Muscle layer of colon (tissue), 2 donors: ENCODE measurements around the gene LIMA1.
"Not testable (repeated sequence)": the region's sequence is repeated elsewhere in the genome, so short reads cannot be mapped to it uniquely, and the experiment has no call there.

Experiments
- H3K27ac ChIP-seq: one replicate; pipeline ENCODE4 v1.7.0; 2013; ENCODE audit warnings: low read depth, mild to moderate bottlenecking, low read length, moderate library complexity
- H3K27me3 ChIP-seq, 2 donors: one replicate each; pipeline ENCODE4 v1.7.0; 2013; ENCODE audit warnings: low read length in 2 of 2, mild to moderate bottlenecking in 2 of 2; ENCODE audit not compliant: insufficient read depth in 2 of 2, control insufficient read depth in 1 of 2
- H3K36me3 ChIP-seq: one replicate; pipeline ENCODE4 v1.7.0; 2013; ENCODE audit warnings: mild to moderate bottlenecking, low read length; ENCODE audit not compliant: insufficient read depth
- H3K4me1 ChIP-seq: one replicate; pipeline ENCODE4 v1.7.0; 2013; ENCODE audit warnings: mild to moderate bottlenecking, low read length; ENCODE audit not compliant: insufficient read depth
- H3K4me3 ChIP-seq, 2 donors: one replicate each; pipeline ENCODE4 v1.7.0; 2013; ENCODE audit warnings: low read length in 2 of 2, low read depth in 1 of 2, mild to moderate bottlenecking in 1 of 2, moderate library complexity in 1 of 2
- H3K9ac ChIP-seq: one replicate; pipeline ENCODE4 v1.7.0; 2013; ENCODE audit warnings: low read length
- H3K9me3 ChIP-seq: one replicate; pipeline ENCODE4 v1.7.0; 2013; ENCODE audit warnings: mild to moderate bottlenecking, low read length
- donor health status: abdominal sarcoma.
- donor health status: Adenocarcinoma of cecum.

Gene LIMA1

DNA sequence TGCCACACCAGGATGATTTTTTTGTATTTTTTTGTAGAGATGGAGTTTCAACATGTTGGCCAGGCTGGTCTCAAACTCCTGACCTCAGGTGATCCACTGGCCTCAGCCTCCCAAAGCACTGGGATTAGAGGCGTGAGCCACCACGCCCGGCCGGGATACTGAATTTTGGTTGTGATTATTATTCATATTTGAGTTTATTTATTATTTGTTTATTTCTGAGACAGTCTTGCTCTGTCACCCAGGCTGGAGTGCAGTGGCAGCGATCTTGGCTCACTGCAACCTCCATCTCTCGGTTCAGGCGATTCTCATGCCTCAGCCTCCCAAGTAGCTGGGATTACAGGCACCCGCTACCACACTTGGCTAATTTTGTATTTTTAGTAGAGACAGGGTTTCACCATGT, 30.7 kb upstream of the LIMA1 start:
- not testable (repeated sequence) for H3K27me3 ChIP-seq, H3K4me3 ChIP-seq, H3K27ac ChIP-seq, H3K36me3 ChIP-seq, H3K4me1 ChIP-seq, H3K9ac ChIP-seq, H3K9me3 ChIP-seq

DNA sequence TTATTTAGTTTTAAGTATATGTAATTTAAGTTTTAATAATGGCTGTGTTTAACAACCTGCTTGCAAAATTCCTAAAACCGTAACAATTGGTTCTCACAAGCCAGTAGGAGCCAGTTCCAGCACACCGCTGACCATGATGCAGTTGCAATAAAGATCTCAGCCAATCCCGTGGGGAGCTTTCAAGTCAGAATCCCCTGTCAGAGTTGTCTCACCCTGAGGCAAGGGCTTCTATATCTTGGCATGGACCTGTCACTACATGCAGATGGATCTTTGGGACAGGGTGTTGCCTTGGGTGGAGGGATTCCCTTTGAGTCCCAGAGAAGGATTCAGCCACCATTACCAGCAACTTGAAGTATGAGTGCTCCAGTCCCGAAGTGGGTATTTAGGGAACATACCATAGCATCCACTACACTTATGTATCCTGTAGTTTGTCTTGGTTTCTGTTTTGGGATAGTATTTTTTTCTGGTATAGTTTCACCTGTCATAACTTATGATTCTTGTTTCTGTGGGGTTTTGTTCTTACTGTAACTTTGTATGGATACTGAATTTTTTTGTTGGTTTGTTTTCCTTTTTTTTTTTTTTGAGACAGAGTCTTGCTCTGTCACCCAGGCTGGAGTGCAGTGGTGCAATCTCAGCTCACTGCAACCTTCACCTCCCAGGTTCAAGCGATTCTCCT, 30.1 kb upstream of the LIMA1 start:
- no peak overlapping the region for H3K9ac ChIP-seq
- no peak overlapping the region for H3K27ac ChIP-seq
- H3K36me3 ChIP-seq = no peaks in the 10 kb centered on the region
- no peaks in the 10 kb centered on the region for H3K9me3 ChIP-seq
- H3K27me3 ChIP-seq = no peaks in the 10 kb centered on the region
- no peak overlapping the region for H3K4me3 ChIP-seq
- no peaks in the 10 kb centered on the region for H3K4me1 ChIP-seq

DNA sequence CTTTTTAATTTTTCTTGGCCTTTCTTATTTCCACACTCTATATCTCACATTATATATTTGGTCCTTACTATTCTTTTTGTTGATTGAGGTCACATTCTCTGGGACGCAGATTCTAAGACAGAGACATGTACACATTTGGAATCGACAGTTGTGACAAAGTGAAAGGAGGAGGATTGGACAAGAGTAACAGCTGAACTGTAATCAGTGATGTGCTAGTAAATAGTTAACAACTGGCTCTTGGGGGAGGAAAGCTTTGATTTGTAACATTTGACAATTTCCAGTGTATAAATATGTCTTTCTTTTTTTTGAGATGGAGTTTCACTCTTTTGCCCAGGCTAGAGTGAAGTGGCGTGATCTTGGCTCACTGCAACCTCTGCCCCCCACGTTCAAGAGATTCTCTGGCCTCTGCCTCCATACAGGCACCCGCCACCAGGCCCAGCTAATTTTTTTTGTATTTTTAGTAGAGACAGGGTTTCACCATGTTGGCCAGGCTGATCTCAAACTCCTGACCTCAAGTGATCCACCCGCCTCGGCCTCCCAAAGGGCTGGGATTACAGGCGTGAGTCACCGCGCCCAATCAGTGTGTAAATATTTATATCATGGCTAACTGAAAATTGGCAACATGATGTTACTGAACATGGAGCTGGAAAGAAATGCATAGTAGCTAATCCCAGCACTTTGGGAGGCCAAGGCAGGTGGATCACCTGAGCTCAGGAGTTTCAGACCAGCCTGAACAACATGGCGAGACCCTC, 28.7 kb upstream of the LIMA1 start:
- H3K4me3 ChIP-seq, H3K27ac ChIP-seq, H3K9ac ChIP-seq, H3K27me3 ChIP-seq, H3K36me3 ChIP-seq, H3K9me3 ChIP-seq, H3K4me1 ChIP-seq: not testable (repeated sequence)

DNA sequence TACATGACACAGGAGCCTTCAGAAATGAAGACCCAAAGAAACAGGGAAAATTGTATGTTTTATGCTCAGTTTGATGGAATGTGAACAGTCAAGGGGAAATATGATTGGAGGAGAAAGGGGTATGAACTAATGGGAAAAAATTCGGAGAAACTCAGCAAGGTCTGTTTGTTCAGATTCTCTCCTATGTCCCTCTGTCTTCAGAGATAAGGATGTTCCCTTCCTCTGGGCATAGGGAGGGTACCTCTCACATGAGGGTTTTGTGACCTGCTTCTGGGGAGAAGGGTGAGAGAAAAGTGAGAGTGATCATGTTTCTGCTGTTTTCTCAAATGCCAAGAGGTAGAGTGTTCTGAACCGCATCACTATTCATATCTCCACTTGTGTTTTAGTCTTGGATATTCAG, 26.6 kb upstream of the LIMA1 start:
- no peak overlapping the region for H3K9ac ChIP-seq
- no peaks in the 10 kb centered on the region for H3K9me3 ChIP-seq
- H3K27ac ChIP-seq = no peak overlapping the region
- no peaks in the 10 kb centered on the region for H3K4me1 ChIP-seq
- H3K27me3 ChIP-seq = no peaks in the 10 kb centered on the region
- no peaks in the 10 kb centered on the region for H3K36me3 ChIP-seq
- no peak overlapping the region for H3K4me3 ChIP-seq

DNA sequence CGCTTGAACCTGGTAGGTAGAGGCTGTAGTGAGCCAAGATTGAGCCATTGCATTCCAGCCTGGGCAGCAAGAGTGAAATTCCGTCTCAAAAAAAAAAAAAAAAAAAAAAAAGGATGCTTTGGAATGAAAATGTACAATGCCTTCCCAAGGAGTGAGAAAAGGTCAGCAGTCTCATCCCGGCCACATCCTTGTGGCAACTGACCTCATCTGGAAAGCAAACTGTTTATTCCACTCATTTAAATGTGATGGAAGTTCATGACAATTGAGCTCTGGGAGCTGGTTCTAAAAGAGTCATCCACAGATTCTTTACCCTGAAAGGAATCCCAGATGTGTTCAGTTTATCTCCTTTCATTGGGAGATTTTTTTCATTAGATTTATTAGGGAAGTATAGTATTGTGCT, 19.4 kb upstream of the LIMA1 start:
- Histone ChIP-seq H3K4me1 (no peaks in the 10 kb centered on the region), H3K36me3 (no peaks in the 10 kb centered on the region), H3K9ac (no peak overlapping the region), H3K27me3 (no peaks in the 10 kb centered on the region), H3K4me3 (no peak overlapping the region), H3K27ac (no peak overlapping the region), H3K9me3 (no peaks in the 10 kb centered on the region)

DNA sequence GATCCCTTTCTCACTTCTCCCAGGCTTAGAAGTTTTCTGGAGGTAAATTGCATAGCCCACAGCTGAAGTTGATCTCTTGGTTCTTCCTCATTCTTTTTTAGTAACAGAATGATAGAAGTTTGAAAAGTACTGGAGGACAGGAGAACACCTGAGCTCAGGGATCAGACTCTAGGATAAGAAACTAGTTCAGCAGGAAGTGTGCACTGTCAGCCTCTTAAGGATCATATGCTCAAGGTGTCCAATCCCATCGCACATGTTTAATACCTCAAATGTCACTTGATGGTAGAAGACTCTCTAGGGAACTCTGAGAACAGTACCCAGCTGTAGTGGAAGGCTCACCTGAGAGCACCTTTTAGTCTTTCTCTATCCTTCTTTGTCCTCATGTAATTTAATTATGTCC, 14.7 kb upstream of the LIMA1 start:
- no peaks in the 10 kb centered on the region for H3K9me3 ChIP-seq
- no peak overlapping the region for H3K27ac ChIP-seq
- H3K9ac ChIP-seq = no peak overlapping the region

DNA sequence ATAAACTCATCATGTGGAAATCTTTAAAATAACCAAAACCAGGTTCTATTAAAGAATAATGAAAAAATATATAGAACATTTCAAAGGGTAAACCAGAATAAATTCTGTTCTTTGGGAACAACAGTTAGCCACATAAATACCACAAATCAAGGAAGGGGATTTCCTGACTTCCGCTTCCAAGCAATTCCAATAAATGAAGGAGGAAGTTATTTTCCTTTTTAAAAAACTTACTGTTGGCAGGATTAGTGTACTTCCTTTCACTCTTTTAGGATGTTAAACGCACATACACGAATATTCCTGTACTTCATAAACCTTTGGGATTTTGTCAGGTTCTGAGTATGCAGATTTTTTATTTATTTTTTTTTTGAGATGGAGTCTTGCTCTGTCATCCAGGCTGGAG, 13.7 kb upstream of the LIMA1 start:
- no peak overlapping the region for H3K27ac ChIP-seq
- H3K9ac ChIP-seq = no peak overlapping the region
- no peaks in the 10 kb centered on the region for H3K9me3 ChIP-seq

More for the DNA sequence above, 14.7 kb upstream of the LIMA1 start:
- Histone ChIP-seq H3K27me3 (no peaks in the 10 kb centered on the region), H3K36me3 (no peaks in the 10 kb centered on the region), H3K4me1 (no peaks in the 10 kb centered on the region), H3K4me3 (no peak overlapping the region)

DNA sequence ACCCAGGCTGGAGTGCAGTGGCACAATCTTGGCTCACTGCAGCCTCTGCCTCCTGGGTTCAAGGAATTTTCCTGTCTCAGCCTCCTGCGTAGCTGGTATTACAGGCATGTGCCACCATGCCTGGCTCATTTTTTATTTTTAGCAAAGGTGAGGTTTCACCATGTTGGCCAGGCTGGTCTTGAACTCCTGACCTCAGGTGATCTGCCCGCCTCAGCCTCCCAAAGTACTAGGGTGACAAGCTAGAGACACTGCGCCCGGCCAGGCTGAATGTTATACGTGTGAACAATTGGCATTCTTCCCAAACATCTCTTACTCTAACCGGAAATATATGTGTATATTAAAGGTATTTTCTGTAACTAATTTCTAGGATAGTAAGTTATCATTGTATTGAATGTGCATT, 13.2 kb upstream of the LIMA1 start:
- no peak overlapping the region for H3K4me3 ChIP-seq
- H3K36me3 ChIP-seq = no peaks in the 10 kb centered on the region
- H3K4me1 ChIP-seq = no peaks in the 10 kb centered on the region
- no peak overlapping the region for H3K27ac ChIP-seq
- no peak overlapping the region for H3K9ac ChIP-seq
- H3K27me3 ChIP-seq = no peaks in the 10 kb centered on the region
- no peaks in the 10 kb centered on the region for H3K9me3 ChIP-seq

More for the DNA sequence above, 13.7 kb upstream of the LIMA1 start:
- H3K27me3 ChIP-seq = no peaks in the 10 kb centered on the region
- H3K4me1 ChIP-seq = no peaks in the 10 kb centered on the region
- H3K36me3 ChIP-seq = no peaks in the 10 kb centered on the region
- H3K4me3 ChIP-seq = no peak overlapping the region

DNA sequence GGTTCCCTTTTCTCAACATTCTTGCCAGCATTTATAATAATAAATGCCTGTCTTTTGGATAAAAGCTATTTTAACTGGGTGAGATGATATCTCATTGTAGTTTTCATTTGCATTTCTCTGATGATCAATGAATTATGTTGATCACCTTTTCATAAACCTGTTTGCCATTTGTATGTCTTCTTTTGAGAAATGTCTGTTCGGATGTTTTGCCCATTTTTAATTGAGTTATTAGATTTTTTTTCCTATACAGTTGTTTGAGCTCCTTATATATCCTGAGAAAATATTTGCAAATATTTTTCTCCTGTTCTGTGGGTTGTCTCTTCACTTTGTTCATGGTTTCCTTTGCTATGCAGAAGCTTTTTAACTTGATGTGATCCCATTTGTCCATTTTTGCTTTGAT, 8.1 kb upstream of the LIMA1 start:
- no peaks in the 10 kb centered on the region for H3K4me1 ChIP-seq
- no peak overlapping the region for H3K4me3 ChIP-seq
- no peak overlapping the region for H3K9ac ChIP-seq
- H3K36me3 ChIP-seq = no peaks in the 10 kb centered on the region
- no peaks in the 10 kb centered on the region for H3K27me3 ChIP-seq
- H3K27ac ChIP-seq = no peak overlapping the region
- H3K9me3 ChIP-seq = no peaks in the 10 kb centered on the region

DNA sequence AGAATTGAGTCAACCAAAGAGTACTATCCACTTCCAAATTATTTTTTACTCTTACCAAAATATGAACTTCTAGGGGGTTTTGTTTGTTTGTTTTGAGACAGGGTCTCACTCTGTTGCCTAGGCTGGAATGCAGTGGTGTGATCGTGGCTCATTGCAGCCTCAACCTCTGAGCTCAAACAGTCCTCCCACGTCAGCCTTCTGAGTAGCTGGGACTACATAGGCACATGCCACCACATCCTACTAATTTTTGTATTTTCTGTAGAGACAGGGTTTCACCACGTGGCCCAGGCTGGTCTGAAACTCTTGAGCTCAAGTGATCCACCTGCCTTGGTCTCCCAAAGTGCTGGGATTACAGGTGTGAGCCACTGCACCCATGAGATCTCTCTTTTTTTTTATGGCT, 7.4 kb upstream of the LIMA1 start:
- not testable (repeated sequence) for H3K4me3 ChIP-seq, H3K4me1 ChIP-seq, H3K9ac ChIP-seq, H3K36me3 ChIP-seq, H3K9me3 ChIP-seq, H3K27me3 ChIP-seq, H3K27ac ChIP-seq

DNA sequence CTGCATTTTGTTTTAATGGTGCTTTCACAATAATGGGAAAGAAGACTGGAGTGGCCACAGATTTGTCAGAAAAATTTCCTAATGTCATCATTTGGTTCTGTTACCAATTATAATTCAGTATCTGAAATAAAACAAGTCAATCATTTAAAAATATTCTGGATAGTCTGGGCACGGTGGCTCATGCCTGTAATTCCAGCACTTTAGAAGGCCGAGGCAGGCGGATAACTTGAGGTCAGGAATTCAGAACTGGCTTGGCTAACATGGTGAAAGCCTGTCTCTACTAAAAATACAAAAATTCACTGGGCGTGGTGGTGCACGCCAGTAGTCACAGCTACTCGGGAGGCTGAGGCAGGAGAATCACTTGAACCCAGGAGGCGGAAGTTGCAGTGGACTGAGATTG, 4.0 kb upstream of the LIMA1 start:
- no peaks in the 10 kb centered on the region for H3K27me3 ChIP-seq
- no peaks in the 10 kb centered on the region for H3K36me3 ChIP-seq
- no peak overlapping the region for H3K9ac ChIP-seq
- H3K4me3 ChIP-seq = no peak overlapping the region
- H3K9me3 ChIP-seq = no peaks in the 10 kb centered on the region
- H3K4me1 ChIP-seq = peaks cover 7% of the 10 kb centered on the region
- no peak overlapping the region for H3K27ac ChIP-seq

DNA sequence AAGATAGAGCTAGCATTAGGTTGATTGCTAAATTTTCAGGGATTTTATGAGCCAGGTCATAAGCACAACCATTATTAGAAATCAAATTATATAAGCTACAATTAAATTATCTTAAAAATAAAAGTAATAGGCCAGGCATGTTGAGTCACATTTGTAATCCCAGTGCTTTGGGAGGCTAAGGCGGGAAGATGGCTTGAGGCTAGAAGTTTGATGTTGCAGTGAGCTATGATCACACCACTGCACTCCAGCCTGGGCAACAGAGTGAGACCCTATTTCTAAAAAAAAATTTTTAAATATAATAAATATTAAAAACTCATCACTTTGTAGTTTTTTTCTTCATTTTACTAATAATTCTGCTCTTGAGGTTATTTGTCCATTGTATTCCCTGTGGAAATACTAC, 1.9 kb upstream of the LIMA1 start:
- Histone ChIP-seq H3K27me3 (no peaks in the 10 kb centered on the region), H3K9ac (no peak overlapping the region), H3K9me3 (no peaks in the 10 kb centered on the region), H3K4me1 (peaks cover 7% of the 10 kb centered on the region), H3K4me3 (no peak overlapping the region), H3K36me3 (no peaks in the 10 kb centered on the region), H3K27ac (no peak overlapping the region)
